GM23338 (cell line): ENCODE measurements around the gene FBLN2.

ENCODE experiments used
- CREB1 ChIP-seq: fragments of 250-450 bp; sonication (Bioruptor Pico); IDR thresholded peaks from 2 replicates; pipeline ENCODE4 v1.5.0; 2020; ENCODE audit warnings: low read depth, mild to moderate bottlenecking, moderate library complexity
- EZH2 ChIP-seq: fragments of 200-600 bp; sonication (generic); IDR thresholded peaks from one replicate; pipeline ENCODE4 v1.8.0; 2017; ENCODE audit warnings: antibody characterized with exemption, mild to moderate bottlenecking, low read depth; ENCODE audit not compliant: unreplicated experiment
- EZH2phosphoT487 ChIP-seq: fragments of 200-600 bp; sonication (generic); IDR thresholded peaks from one replicate; pipeline ENCODE4 v1.8.1; 2018; ENCODE audit warnings: antibody characterized with exemption; ENCODE audit not compliant: unreplicated experiment
- JUNB ChIP-seq: IDR thresholded peaks from one replicate; pipeline ENCODE4 v1.6.1; 2016; ENCODE audit warnings: antibody characterized with exemption; ENCODE audit not compliant: unreplicated experiment
- NANOG ChIP-seq: IDR thresholded peaks from 2 replicates; pipeline ENCODE4 v1.6.1; 2016; ENCODE audit warnings: antibody characterized with exemption, borderline replicate concordance
- POLR2AphosphoS5 ChIP-seq: IDR thresholded peaks from 2 replicates; pipeline ENCODE4 v1.6.1; 2016; ENCODE audit warnings: antibody characterized with exemption, low read depth
- STAT1 ChIP-seq: IDR thresholded peaks from one replicate; pipeline ENCODE4 v1.6.1; 2016; ENCODE audit warnings: antibody characterized with exemption; ENCODE audit not compliant: unreplicated experiment
- ZNF114 ChIP-seq: fragments of 250-450 bp; sonication (Bioruptor Pico); IDR thresholded peaks from 2 replicates; pipeline ENCODE4 v1.5.0; 2020; ENCODE audit warnings: mild to moderate bottlenecking, moderate library complexity
- TF ChIP-seq, protein P1 (sequence below), 2 experiments: fragments of 200-600 bp in 1 of 2; sonication (generic) in 1 of 2; conservative IDR thresholded peaks; 2 replicates each; pipeline versions ENCODE4 v1.5.1 to v1.6.1; 2016 to 2017; ENCODE audit warnings: antibody characterized with exemption in 2 of 2, low read depth in 2 of 2, mild to moderate bottlenecking in 2 of 2, moderate library complexity in 1 of 2
- TF ChIP-seq, protein P2 (sequence below): IDR thresholded peaks from one replicate; pipeline ENCODE4 v1.6.1; 2018; ENCODE audit warnings: antibody characterized with exemption; ENCODE audit not compliant: unreplicated experiment
- TF ChIP-seq, protein P3 (sequence below): IDR thresholded peaks from 2 replicates; pipeline ENCODE4 v1.6.1; 2016; ENCODE audit warnings: antibody characterized with exemption

DNA sequence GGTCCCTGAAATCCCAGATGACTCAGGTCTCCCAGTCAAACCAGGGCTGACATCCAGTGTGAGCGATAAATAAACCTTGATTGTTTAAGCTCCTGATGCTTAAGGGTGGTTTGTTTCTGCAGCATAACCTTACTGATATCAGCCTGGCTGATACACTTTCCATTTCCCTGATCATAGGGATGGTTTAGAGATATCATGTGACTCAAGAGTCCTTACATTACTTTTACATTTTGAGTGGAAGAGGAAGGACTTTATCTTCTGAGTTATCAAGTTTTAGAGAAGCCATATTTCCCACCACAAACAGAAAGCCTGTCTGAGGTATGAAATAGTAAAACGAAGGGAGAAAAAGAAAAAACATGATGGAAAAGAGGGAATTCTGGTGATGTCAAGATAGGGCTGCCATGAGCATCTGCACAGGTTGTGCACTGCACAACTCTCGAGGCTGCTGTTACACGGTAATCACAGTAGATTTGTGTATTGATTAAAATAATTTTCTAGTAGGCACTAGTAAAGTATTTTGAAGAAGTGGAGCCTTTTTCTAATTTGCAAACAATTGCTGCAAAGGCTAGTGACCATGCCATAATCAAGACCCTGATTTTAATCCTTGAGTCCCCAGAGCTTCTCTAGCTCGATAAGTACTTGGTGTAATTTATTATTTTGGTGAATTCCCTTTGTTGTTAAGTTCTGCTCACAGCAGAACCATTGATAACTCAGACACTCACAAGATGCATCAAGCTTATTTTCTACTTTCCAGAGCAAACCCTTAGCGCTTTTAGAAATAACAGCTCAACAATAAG lies 34.1 kb upstream of the FBLN2 start:
- TF ChIP-seq, protein P1, sequence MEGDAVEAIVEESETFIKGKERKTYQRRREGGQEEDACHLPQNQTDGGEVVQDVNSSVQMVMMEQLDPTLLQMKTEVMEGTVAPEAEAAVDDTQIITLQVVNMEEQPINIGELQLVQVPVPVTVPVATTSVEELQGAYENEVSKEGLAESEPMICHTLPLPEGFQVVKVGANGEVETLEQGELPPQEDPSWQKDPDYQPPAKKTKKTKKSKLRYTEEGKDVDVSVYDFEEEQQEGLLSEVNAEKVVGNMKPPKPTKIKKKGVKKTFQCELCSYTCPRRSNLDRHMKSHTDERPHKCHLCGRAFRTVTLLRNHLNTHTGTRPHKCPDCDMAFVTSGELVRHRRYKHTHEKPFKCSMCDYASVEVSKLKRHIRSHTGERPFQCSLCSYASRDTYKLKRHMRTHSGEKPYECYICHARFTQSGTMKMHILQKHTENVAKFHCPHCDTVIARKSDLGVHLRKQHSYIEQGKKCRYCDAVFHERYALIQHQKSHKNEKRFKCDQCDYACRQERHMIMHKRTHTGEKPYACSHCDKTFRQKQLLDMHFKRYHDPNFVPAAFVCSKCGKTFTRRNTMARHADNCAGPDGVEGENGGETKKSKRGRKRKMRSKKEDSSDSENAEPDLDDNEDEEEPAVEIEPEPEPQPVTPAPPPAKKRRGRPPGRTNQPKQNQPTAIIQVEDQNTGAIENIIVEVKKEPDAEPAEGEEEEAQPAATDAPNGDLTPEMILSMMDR (conservative IDR thresholded peaks at IDR 0.05; ENCODE audit: low read depth in 2 of 2) = no peak
- TF ChIP-seq POLR2AphosphoS5 (no peak), EZH2 (no peak), NANOG (no peak), EZH2phosphoT487 (no peak), JUNB (no peak), ZNF114 (no peak), CREB1 (CRISPR knock-in tag) (no peak), STAT1 (no peak)
- TF ChIP-seq, protein P2, sequence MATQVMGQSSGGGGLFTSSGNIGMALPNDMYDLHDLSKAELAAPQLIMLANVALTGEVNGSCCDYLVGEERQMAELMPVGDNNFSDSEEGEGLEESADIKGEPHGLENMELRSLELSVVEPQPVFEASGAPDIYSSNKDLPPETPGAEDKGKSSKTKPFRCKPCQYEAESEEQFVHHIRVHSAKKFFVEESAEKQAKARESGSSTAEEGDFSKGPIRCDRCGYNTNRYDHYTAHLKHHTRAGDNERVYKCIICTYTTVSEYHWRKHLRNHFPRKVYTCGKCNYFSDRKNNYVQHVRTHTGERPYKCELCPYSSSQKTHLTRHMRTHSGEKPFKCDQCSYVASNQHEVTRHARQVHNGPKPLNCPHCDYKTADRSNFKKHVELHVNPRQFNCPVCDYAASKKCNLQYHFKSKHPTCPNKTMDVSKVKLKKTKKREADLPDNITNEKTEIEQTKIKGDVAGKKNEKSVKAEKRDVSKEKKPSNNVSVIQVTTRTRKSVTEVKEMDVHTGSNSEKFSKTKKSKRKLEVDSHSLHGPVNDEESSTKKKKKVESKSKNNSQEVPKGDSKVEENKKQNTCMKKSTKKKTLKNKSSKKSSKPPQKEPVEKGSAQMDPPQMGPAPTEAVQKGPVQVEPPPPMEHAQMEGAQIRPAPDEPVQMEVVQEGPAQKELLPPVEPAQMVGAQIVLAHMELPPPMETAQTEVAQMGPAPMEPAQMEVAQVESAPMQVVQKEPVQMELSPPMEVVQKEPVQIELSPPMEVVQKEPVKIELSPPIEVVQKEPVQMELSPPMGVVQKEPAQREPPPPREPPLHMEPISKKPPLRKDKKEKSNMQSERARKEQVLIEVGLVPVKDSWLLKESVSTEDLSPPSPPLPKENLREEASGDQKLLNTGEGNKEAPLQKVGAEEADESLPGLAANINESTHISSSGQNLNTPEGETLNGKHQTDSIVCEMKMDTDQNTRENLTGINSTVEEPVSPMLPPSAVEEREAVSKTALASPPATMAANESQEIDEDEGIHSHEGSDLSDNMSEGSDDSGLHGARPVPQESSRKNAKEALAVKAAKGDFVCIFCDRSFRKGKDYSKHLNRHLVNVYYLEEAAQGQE = no peak
- TF ChIP-seq, protein P3, sequence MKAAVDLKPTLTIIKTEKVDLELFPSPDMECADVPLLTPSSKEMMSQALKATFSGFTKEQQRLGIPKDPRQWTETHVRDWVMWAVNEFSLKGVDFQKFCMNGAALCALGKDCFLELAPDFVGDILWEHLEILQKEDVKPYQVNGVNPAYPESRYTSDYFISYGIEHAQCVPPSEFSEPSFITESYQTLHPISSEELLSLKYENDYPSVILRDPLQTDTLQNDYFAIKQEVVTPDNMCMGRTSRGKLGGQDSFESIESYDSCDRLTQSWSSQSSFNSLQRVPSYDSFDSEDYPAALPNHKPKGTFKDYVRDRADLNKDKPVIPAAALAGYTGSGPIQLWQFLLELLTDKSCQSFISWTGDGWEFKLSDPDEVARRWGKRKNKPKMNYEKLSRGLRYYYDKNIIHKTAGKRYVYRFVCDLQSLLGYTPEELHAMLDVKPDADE = no peak
